Endometrial microvascular endothelial cells (primary cell): ENCODE data around the gene MYT1. TPM values are rescaled to one million over a fixed set of nuclear protein-coding genes. Genes with fewer than 3 reads are reported as not detected.
"Not testable (repeated sequence)": the region's sequence is repeated elsewhere in the genome, so short reads cannot be mapped to it uniquely, and the experiment has no call there.

ENCODE experiments used
- in situ Hi-C: cut with HindIII; loops from 2 replicates; pipeline ENCODE4 v1.10.0; 2017; ENCODE audit warnings: low sequenced_read_pairs, low pct_unique_long_range_greater_than_20kb; ENCODE audit errors: inconsistent ontology term
- total RNA-seq: library from RNA; depleted of rRNA; stranded (reverse); fragments of >200 nt; gene quantifications from one replicate; pipeline ENCODE4 v1.2.3, GENCODE V29; 2015; ENCODE audit errors: inconsistent ontology term

Gene MYT1
- total RNA-seq, 1 donor from 2014 or later: not detected

DNA sequence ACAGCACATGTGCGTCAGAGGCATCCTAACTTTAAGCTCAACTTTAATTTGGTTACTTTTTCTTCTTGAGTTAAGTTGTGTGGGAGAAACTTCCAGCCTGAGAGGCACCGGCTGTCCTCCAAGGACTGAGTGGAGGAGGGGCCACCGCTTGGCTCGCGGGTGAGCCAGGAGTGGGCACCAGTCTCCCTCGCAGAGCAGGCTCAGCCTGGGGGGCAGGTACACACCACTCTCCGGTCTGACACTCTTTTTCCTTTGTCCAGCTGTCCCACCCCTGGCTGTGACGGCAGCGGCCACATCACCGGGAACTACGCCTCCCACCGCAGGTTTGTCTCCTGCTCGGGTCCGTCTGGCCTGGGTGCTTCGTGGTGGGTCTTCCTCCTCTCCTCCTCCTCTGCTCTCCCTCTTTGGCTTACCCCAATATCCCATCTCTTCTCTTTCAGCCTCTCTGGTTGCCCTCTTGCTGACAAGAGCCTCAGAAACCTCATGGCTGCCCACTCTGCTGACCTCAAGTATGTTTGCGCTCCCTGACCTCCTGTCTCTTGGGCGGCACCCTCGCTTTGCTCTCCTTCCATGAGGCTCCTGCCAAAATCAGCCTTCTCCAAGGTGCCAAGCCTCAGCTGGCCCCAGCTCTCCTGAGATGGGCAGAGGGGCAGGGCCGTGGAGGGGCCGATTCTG, 58.7 kb downstream of the MYT1 start:
- in situ Hi-C loops: no loop called here

DNA sequence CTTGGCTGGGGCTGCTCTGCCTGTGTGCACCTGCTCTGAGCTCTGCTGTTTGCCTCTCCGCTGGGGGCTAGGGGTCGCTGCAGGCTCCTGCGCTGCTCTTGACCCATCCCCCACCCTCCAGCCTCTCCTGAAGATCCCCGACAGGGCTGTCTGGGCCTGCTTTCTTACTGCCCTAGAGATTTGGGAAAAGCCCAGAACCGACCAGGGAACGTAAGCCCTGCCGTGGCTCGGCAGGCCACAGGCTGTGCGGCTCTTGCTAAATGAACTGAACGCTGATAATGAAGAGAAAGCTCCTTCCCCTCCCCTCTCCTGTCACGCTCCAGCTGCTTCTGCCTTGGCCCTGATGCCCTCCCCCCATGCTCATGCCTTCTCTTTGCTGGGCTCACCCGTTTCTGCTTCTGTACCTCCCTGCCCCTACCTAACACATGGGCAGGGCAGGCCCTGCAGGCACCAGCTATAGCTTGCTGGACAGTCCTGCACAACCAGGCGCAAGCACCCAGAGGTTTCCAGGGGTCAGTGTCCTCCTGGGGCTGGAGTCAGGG, 59.3 kb downstream of the MYT1 start:
- in situ Hi-C loops: no loop called here

DNA sequence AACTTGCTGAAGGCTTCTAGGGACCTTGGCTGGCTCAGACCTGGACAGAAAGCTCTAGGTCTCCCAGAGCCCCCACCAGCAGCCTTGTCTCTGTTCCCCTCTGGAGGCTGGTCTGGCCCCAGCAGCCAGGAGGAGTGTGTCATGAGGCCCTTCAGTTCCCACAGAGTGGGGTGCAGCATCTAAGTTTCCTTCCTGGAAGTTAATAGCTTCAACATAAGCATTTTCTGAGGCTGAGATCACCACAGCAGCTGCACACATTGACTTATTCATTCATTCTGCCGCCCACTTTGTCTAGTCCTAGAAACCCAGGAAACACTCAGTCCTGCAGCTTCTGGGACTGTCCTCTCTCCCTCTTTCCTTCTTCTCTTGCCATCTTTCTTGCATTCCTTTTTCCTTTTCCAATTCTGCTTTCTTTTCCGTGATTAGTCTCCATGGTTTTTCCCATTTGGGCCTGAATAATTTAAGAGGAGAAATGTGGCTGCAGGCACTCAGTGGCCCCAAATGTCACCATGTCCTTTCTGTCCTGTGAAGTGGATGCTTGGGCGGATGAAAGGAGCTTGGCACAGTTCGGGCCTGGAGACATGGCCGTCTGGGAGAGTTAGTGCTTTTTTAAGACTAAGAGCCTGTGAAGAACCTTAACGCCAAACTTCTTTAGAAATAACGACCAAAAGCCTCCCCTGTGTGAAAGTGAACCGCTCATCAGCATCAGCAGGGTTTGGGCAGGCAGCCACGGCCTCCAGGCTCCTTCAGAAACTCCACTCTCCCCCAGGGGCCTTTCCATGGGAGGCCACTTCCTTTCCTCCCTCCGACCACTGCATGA, 60.3 kb downstream of the MYT1 start:
- in situ Hi-C loops: no loop called here

DNA sequence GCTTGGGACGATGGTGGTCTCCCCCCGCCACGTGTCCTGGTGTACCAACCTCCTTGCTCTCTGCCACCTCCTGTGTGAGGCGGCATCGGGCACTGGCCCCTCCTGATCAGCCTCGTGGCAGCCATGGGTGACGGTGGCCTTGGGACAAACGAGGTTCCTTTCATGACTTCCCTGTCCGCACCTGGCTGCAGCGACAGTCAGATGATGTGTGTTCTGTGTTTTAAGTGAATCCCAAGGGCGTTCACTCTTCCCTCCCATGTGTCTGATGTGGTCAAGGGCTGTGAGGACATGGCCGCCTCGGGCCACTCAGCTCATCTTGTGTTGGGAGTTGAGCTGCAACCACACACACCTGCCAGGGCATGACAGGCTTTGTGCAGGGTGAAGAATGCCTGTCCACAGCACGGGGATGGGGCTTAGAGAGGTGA, 60.9 kb downstream of the MYT1 start:
- in situ Hi-C loops: no loop called here

DNA sequence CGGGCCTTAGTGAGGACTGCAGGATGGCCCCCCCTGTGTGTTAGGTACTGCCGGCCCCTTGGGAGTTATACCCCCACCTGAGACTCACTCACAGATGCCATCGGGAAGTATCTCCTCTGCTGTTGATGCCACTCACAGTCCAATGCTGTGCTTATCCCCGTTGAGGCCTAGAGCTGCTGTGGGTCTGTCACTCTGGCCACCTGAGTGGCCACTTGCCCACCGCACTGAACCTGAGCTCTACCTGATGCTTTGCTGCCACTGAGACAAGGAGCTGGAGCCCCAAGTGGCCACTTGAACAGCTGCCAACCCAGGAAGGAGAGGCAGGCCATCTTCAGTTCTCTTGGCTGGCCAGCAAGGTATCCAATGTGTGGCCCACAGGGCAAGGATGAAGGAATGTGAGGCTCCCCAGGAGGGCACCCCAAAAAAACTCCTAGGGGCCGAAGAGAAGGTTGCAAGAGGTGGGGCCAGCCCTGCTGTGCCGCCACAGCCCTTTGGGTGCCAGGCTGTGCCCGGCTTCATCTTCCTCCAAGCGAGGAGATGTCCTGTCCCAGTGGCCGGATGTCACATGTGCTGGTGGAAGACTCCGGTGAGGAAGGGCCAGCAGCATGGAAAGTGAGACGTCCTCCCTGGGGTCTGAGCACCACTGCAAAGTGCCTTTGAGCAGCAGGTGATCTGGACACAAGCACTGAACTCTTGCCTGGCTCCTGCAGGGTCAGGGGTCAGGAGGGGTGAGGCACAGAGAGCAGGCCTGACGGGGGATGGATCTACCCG, 61.8 kb downstream of the MYT1 start:
- in situ Hi-C loops: no loop called here

DNA sequence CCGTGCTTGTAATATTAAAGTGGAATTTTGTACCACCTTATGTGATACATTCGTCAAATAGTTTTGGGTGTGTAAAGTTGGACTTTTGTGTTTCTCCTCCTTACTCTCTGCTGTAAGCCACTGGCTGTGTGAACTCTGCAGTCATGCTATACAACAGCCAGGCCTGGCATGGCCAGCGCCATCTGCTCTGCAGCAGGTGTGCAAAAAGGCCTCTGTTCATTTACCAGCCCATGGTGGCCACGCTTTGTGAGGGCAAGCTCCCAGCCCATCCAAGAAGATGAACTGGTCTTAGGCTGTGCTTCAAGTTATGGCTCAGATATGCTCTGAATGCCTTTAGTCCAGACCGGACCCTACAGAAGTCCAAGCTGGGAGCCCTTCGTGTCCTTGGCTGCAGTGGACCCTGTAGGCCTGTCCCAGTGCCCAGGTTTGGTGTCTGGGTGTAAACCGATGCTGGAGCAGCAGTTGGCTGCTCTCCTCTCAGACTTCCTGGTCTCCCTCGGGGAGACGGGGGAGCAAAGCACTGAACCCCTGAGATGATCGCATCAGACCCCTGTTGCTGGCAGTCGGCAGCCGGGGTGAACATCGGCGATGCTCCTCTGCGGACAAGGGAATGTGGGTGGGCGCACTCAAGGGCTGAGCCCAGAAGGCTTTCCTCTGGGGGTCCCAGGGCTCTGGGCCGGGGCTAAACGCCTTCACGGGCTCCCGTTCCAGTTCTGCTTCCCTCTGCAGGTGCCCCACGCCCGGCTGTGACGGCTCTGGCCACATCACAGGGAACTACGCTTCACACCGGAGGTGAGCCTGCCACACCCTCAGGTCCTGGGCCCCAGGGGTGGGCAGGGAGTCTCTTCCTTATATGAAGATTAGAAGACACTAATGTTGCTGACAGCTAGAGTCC, 62.7 kb downstream of the MYT1 start:
- in situ Hi-C loops: no loop called here

DNA sequence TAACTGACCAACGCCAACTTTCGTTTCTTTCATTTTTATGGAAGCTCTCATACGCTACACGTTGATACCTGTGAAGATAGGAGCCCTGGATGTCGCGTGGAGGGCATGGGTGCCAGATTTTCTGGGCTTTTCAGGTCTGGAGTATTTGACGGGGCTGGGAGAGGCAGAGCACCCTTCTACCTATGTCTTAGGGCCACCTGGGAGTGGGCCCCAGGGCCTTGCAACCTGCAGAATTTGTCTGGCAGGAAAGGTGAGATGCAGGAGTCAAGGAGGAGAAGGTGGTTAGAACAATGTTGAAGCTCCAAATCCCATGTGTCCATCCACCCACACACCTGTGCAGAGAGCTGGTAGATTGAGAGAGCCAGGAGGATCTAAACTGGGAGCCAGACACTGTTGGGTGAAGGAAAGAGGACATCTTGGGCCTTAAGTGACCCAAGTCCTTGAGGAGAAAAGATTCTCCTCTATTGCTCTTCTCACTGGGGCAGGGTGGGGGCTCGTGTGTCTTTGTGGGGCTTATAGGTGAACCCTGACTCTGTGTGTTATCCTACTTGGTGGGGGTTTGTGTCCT, 63.9 kb downstream of the MYT1 start:
- in situ Hi-C loops: no loop called here

DNA sequence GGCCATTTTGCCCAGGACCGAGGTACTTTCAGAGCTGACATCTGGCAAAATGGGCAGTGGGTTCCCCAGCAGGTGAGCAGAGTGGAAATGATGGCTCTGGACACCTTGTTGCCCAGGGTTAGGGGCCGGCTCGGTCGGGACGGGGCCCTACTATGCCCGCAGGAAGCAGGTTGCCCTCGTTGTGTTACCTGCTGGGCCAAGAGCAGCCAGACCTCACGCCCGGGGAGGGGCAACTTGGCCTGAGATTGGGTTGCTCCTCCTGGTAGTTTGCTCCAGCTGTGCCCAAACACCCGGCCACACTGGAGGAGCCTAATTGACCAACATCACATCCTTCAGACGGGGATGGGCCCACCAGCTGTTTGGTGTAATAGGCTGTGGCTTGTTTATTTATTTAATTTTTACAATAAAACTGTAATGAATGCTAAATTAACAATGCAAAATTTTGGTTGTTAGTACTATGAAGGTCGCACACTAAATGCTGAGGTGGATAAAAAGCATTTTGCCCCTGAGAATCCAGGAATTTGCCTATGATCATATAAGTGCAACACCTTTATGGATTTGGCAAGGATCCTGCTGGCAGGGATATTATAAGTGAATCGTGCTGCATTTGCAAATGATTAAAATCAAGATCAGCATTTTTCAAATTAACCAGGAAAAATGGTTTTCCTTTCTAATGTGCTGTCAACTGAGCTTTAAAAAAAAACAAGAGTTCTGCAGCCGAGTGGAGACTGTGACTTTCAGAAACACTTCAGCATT, 64.7 kb downstream of the MYT1 start:
- in situ Hi-C loops: no loop called here

DNA sequence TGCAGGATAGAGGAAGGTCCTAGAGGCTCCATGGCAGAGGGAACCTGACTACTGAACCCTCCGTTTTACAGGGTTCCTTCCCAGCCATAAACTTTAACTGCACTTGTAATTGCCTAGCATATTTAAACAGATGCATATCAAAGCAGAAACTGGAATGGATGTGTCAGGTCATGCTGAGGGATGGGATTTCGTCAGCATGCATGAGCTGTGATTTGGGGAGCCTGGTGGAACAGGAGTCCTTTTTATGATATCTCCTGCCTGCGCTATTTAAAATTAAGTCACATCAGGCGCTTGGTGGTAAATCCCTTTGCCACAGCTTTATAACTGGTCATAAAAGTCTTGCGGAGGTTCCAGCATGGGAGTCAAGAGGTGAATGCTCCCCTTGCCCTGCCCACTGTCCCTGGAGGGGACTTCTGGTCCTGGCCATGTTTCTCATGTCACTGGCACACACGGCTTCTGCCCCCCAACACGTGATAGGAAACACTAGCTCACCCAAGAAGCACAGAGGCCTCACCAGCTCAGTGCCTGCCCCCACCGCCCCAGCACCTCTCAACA, 65.3 kb downstream of the MYT1 start:
- in situ Hi-C loops: no loop called here

DNA sequence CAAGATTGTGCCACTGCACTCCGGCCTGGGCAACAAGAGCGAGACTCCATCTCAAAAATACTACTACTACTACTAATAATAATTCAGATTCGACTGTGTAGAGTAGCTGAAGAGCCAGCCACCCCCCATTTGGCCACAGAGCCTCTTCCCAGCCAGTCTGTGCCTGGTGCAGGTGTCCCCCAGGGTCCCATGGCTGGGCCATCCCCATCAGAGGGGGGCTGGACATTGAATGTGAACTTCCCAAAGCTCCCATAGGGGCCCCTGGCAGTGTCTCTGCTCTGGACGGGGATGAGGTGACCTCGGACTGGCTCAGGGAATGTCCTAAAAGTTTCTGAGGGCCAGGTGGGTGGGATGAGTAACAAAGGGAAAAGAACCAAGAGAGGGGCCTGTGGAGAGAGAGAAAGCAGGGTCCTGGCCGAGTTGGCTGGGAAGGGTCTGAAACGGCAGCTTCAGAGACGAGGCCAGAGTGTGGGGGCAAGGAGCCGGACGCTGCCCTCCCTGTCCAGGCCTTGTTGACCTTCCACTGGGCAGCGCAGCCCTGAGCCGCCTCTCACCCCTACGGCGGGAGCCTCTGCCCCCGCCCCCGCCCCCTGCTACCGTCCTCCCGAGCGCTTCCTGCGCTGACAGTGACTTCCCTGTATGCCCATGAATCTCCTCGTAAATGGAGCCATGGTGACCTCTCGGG, 66.4 kb downstream of the MYT1 start:
- in situ Hi-C loops: no loop called here

DNA sequence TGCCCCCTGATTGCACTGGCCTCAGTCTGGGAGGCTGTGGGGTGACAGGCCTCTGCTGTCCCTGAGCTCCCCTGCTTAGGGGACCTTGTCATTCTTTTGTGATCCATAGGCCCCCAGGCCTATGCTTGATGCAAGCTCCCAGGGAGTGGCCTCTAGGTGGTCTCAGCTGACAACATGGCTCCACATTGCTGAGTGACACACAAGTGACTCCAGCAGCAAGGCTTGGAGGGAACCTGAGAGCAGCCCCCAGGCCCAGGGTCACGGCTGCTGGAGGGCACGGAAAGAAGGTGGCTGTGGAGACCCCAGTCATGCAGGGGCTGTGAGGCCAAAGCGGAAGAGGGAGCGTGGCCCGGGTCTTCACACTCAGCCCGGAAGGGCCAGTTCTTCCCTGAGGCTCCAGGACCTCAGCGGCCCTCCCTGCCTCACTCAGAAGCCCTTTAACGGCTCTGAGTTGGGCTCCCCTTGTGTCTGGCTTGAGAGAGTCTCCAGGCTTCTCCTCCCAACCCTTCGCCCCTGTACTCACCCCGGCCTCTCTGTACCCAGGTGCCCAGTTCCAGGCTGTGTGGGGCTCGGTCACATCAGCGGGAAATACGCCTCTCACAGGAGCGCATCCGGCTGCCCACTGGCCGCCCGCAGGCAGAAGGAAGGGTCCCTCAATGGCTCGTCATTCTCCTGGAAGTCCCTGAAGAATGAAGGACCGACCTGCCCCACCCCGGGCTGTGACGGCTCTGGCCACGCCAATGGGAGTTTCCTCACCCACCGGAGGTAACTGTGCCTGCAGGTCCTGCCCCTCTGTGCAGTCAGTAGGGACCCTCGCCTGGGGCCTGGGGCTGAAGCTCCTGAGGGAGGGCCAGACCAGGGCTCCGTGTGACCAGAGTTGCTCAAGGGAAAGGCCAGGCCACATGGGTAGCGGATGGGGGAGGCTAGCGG, 67.6 kb downstream of the MYT1 start:
- in situ Hi-C loops: no loop called here

DNA sequence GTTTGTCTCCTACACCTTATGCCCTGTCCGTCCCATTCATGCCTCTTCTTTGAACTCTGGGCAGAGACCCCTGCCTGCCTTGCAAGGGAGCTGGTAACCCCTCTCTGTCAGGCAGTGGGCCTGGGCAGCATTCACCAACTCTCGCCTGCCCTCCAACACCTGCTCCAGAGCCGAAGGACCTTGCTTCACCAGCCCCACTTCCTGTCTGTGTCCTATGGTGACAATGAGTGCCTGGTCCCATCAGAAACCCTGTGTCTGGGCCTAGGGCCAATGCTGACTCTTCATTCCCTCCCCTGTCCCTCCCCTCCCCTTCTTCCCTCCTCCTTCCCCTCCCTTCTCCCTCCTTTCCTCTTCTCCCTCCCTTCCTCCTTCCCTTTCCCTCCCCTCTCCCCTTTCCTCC, 68.5 kb downstream of the MYT1 start:
- in situ Hi-C loops: no loop called here

DNA sequence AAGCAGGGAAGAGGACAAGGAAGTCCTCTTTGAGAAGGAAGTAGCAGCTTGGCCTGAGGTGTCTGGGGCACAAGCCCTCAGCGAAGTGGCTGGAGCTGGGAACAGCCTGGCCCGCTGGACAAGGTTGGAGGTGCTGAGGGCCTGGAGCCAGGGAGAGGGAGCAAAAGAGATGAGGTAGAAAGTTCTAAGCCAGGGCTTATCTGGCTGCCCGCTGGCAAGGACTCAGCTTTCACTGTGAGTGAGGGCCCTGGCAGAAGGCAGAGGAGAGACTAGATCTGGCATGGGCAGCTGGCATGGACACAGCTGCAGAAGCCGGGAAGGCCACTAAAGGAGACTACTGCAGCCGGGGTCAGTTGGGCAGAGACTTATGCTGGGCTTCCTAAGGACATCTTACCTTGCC, 69.5 kb downstream of the MYT1 start:
- in situ Hi-C loops: no loop called here

DNA sequence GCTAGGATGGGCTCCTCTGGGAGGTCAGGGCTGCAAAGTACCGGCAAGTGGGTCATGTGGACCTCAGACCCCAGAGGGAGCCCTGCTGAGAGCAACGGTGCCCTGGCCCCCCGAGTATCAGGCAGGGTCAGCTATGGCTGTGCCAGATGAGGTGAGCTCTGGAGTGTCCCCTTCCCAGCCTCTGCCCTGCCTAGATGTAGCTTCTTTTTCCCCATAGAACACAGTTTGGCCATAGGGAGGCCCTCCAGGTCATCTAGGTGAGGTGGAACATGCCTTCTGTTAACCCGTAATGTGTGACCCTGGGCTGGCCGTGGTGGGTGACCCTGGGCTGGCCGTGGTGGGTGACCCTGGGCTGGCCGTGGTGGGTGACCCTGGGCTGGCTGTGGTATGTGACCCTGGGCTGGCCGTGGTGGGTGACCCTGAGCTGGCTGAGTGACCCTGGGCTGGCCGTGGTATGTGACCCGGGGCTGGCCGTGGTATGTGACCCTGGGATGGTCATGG, 70.1 kb downstream of the MYT1 start:
- in situ Hi-C loops: no loop called here

DNA sequence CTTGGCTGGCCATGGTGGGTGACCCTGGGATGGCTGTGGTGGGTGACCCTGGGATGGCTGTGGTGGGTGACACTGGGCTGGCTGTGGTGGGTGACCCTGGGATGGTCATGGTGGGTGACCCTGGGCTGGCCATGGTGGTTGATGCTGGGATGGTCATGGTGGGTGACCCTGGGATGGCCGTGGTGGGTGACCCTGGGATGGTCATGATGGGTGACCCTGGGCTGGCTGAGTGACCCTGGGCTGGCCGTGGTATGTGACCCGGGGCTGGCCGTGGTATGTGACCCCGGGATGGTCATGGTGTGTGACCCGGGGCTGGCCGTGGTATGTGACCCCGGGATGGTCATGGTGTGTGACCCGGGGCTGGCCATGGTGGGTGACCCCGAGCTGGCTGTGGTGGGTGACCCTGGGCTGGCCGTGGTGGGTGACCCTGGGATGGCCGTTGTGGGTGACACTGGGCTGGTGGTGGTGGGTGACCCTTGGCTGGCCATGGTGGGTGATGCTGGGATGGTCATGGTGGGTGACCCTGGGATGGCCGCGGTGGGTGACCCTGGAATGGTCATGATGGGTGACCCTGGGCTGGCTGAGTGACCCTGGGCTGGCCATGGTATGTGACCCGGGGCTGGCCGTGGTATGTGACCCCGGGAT, 70.8 kb downstream of the MYT1 start:
- in situ Hi-C loops: not testable (repeated sequence)
